ENCODE results near the gene DEAF1. TPM values are rescaled to one million over a fixed set of nuclear protein-coding genes. Genes with fewer than 3 reads are reported as not detected.

DEAF1 gene
- total RNA-seq, 1 experiment from 2014 or later, result 62.2 TPM

GRCh38 chr11:725624-726202 is 30.7 kb upstream of the DEAF1 start:
- DNase-seq (ENCODE audit: low spot score), result peak; percentile 58
- no peak overlapping the region for H3K27ac Mint-ChIP-seq
- POLR2A ChIA-PET, result interaction anchor here (1.0 to 1.6 kb wide), 7 partner anchors 15 to 51 kb away, joined by 3 to 8 read pairs (median 5); partner anchors contain the start of genes DEAF1, GATD1, TALDO1 and TMEM80
- H3K4me3 Mint-ChIP-seq, result peak overlapping the region; percentile 69
- CTCF ChIA-PET, result interaction anchor here (0.6 to 6.6 kb wide), 29 partner anchors 11 to 278 kb away, joined by 3 to 94 read pairs (median 5); partner anchors contain the start of genes CEND1, DEAF1, EPS8L2 and GATD1
- H3K4me1 Mint-ChIP-seq, result peaks cover 12% of the 10 kb centered on the region
- ATAC-seq, result peak; percentile 14
- H3K36me3 Mint-ChIP-seq, result no peaks in the 10 kb centered on the region
- TF ChIP-seq ZNF317 (CRISPR knock-in tag; IDR thresholded peaks at IDR 0.05; ENCODE audit: borderline replicate concordance, low read depth) (0 out of 2 replicates have a peak, but pooled peaks have one; percentile 6), ZNF396 (CRISPR knock-in tag; IDR thresholded peaks at IDR 0.05; ENCODE audit: borderline replicate concordance) (no peak), RELA (CRISPR knock-in tag; IDR thresholded peaks at IDR 0.05; ENCODE audit: borderline replicate concordance) (no peak), ERG (CRISPR knock-in tag; IDR thresholded peaks at IDR 0.05) (no peak), MYBL2 (CRISPR knock-in tag; IDR thresholded peaks at IDR 0.05) (0 out of 2 replicates have a peak, but pooled peaks have one; percentile 9), CREM (CRISPR knock-in tag; IDR thresholded peaks at IDR 0.05) (no peak), ZNF281 (CRISPR knock-in tag; IDR thresholded peaks at IDR 0.05) (peak; percentile 48; the same call in 1 of the 2 replicates), EMX1 (CRISPR knock-in tag; IDR thresholded peaks at IDR 0.05) (no peak), FOXP1 (CRISPR knock-in tag; IDR thresholded peaks at IDR 0.05; ENCODE audit: borderline replicate concordance) (0 out of 2 replicates have a peak, but pooled peaks have one; percentile 42), ZNF512 (CRISPR knock-in tag; IDR thresholded peaks at IDR 0.05; ENCODE audit: borderline replicate concordance) (0 out of 2 replicates have a peak, but pooled peaks have one; percentile 41), SOX15 (CRISPR knock-in tag; IDR thresholded peaks at IDR 0.05) (no peak), ZNF423 (CRISPR knock-in tag; IDR thresholded peaks at IDR 0.05) (peak; percentile 68)
- TF ChIP-seq, protein P1, sequence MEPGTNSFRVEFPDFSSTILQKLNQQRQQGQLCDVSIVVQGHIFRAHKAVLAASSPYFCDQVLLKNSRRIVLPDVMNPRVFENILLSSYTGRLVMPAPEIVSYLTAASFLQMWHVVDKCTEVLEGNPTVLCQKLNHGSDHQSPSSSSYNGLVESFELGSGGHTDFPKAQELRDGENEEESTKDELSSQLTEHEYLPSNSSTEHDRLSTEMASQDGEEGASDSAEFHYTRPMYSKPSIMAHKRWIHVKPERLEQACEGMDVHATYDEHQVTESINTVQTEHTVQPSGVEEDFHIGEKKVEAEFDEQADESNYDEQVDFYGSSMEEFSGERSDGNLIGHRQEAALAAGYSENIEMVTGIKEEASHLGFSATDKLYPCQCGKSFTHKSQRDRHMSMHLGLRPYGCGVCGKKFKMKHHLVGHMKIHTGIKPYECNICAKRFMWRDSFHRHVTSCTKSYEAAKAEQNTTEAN (CRISPR knock-in tag; IDR thresholded peaks at IDR 0.05), result 0 out of 2 replicates have a peak, but pooled peaks have one; percentile 50
- TF ChIP-seq, protein P2, sequence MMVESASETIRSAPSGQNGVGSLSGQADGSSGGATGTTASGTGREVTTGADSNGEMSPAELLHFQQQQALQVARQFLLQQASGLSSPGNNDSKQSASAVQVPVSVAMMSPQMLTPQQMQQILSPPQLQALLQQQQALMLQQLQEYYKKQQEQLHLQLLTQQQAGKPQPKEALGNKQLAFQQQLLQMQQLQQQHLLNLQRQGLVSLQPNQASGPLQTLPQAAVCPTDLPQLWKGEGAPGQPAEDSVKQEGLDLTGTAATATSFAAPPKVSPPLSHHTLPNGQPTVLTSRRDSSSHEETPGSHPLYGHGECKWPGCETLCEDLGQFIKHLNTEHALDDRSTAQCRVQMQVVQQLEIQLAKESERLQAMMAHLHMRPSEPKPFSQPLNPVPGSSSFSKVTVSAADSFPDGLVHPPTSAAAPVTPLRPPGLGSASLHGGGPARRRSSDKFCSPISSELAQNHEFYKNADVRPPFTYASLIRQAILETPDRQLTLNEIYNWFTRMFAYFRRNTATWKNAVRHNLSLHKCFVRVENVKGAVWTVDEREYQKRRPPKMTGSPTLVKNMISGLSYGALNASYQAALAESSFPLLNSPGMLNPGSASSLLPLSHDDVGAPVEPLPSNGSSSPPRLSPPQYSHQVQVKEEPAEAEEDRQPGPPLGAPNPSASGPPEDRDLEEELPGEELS (CRISPR knock-in tag; IDR thresholded peaks at IDR 0.05), result 0 out of 2 replicates have a peak, but pooled peaks have one; percentile 22
- H3K9me3 Mint-ChIP-seq, result no peaks in the 10 kb centered on the region
- peaks cover 8% of the 10 kb centered on the region for H3K27me3 Mint-ChIP-seq (ENCODE audit: low read depth)

Measured in WTC11 (cell line).